T-helper 2 cell treated with Interferon-gamma antibody and Interleukin-4, amounts not matched to agents 5 μg/mL and 100 μg/mL, for 36 hours (primary cell): ENCODE data around the gene YIPF6.
A peak's percentile ranks its signal among the peaks of the same experiment; 100 is the strongest.
"Not testable (repeated sequence)": the region's sequence is repeated elsewhere in the genome, so short reads cannot be mapped to it uniquely, and the experiment has no call there.

ENCODE experiments used
- DNase-seq: peaks from one replicate; pipeline ENCODE4 v3.0.0; 2021; ENCODE audit warnings: low spot score
- H3K27ac Mint-ChIP-seq: one replicate; pipeline ENCODE4 v1.8.0; 2021; ENCODE audit warnings: mild to moderate bottlenecking, mixed read lengths
- H3K27me3 Mint-ChIP-seq: one replicate; pipeline ENCODE4 v1.8.0; 2021; ENCODE audit warnings: low read depth, mixed read lengths
- H3K36me3 Mint-ChIP-seq: one replicate; pipeline ENCODE4 v1.8.0; 2021; ENCODE audit warnings: low read depth, mixed read lengths
- H3K4me1 Mint-ChIP-seq: one replicate; pipeline ENCODE4 v1.8.0; 2021; ENCODE audit warnings: low read depth, mixed read lengths
- H3K4me3 Mint-ChIP-seq: one replicate; pipeline ENCODE4 v1.8.0; 2022; ENCODE audit warnings: mild to moderate bottlenecking, moderate library complexity, mixed read lengths
- H3K9me3 Mint-ChIP-seq: one replicate; pipeline ENCODE4 v1.8.0; 2021; ENCODE audit warnings: mixed read lengths

YIPF6 gene

GRCh38 chrX:68488657-68489056 is 10.2 kb upstream of the YIPF6 start:
- no peaks in the 10 kb centered on the region for H3K4me1 Mint-ChIP-seq
- no peak overlapping the region for H3K4me3 Mint-ChIP-seq
- H3K36me3 Mint-ChIP-seq = no peaks in the 10 kb centered on the region

GRCh38 chrX:68490644-68491043 is 8.2 kb upstream of the YIPF6 start:
- Mint-ChIP-seq H3K36me3 (no peaks in the 10 kb centered on the region), H3K27me3 (peaks cover 7% of the 10 kb centered on the region), H3K4me1 (no peaks in the 10 kb centered on the region), H3K4me3 (no peak overlapping the region), H3K27ac (no peak overlapping the region), H3K9me3 (no peaks in the 10 kb centered on the region)
- DNase-seq = no peak

More at GRCh38 chrX:68488657-68489056, 10.2 kb upstream of the YIPF6 start:
- Mint-ChIP-seq H3K27ac (no peak overlapping the region), H3K9me3 (no peaks in the 10 kb centered on the region), H3K27me3 (peaks cover 4% of the 10 kb centered on the region)
- no peak for DNase-seq

- Mint-ChIP-seq H3K9me3 (no peaks in the 10 kb centered on the region), H3K36me3 (no peaks in the 10 kb centered on the region), H3K27me3 (peaks cover 5% of the 10 kb centered on the region), H3K27ac (no peak overlapping the region), H3K4me3 (no peak overlapping the region), H3K4me1 (no peaks in the 10 kb centered on the region)
- DNase-seq = no peak
These were observed 6.3 kb upstream of the YIPF6 start for GRCh38 chrX:68492583-68492982.

- not testable (repeated sequence) for H3K4me3 Mint-ChIP-seq, H3K4me1 Mint-ChIP-seq, H3K27ac Mint-ChIP-seq, H3K36me3 Mint-ChIP-seq, H3K9me3 Mint-ChIP-seq, H3K27me3 Mint-ChIP-seq, DNase-seq
These were observed 5.1 kb upstream of the YIPF6 start for GRCh38 chrX:68493776-68494175.

GRCh38 chrX:68498044-68498507 is 775 bp upstream of the YIPF6 start:
- Mint-ChIP-seq H3K4me1 (peaks cover 8% of the 10 kb centered on the region), H3K36me3 (peaks cover 6% of the 10 kb centered on the region), H3K27ac (peak overlapping the region; percentile 99), H3K4me3 (peak overlapping the region; percentile 97), H3K9me3 (no peaks in the 10 kb centered on the region), H3K27me3 (peaks cover 2% of the 10 kb centered on the region)
- DNase-seq = no peak

- no peaks in the 10 kb centered on the region for H3K9me3 Mint-ChIP-seq
- peak overlapping the region; percentile 99 for H3K27ac Mint-ChIP-seq
- H3K4me1 Mint-ChIP-seq = peaks cover 8% of the 10 kb centered on the region
- H3K4me3 Mint-ChIP-seq = peak overlapping the region; percentile 97
- H3K27me3 Mint-ChIP-seq = no peaks in the 10 kb centered on the region
- DNase-seq = no peak
- peaks cover 7% of the 10 kb centered on the region for H3K36me3 Mint-ChIP-seq
These were observed 973 bp downstream of the YIPF6 start for GRCh38 chrX:68499543-68500504.

GRCh38 chrX:68503836-68504636 is 5.2 kb downstream of the YIPF6 start:
- Mint-ChIP-seq H3K4me1 (peaks cover 9% of the 10 kb centered on the region), H3K36me3 (peaks cover 7% of the 10 kb centered on the region), H3K4me3 (no peak overlapping the region), H3K27ac (peak overlapping the region; percentile 10), H3K27me3 (no peaks in the 10 kb centered on the region), H3K9me3 (no peaks in the 10 kb centered on the region)
- DNase-seq = peak; percentile 72

- no peak overlapping the region for H3K27ac Mint-ChIP-seq
- no peaks in the 10 kb centered on the region for H3K9me3 Mint-ChIP-seq
- no peak overlapping the region for H3K4me3 Mint-ChIP-seq
- DNase-seq = no peak
- H3K27me3 Mint-ChIP-seq = no peaks in the 10 kb centered on the region
- peaks cover 13% of the 10 kb centered on the region for H3K36me3 Mint-ChIP-seq
- H3K4me1 Mint-ChIP-seq = peaks cover 7% of the 10 kb centered on the region
These were observed 7.8 kb downstream of the YIPF6 start for GRCh38 chrX:68506649-68507048.

GRCh38 chrX:68508799-68509198 is 9.9 kb downstream of the YIPF6 start:
- peaks cover 6% of the 10 kb centered on the region for H3K36me3 Mint-ChIP-seq
- no peak for DNase-seq
- peaks cover 4% of the 10 kb centered on the region for H3K4me1 Mint-ChIP-seq
- H3K9me3 Mint-ChIP-seq = no peaks in the 10 kb centered on the region
- H3K27ac Mint-ChIP-seq = peak overlapping the region; percentile 65
- H3K4me3 Mint-ChIP-seq = no peak overlapping the region
- no peaks in the 10 kb centered on the region for H3K27me3 Mint-ChIP-seq

- Mint-ChIP-seq H3K36me3 (peaks cover 8% of the 10 kb centered on the region), H3K4me1 (peaks cover 2% of the 10 kb centered on the region), H3K4me3 (no peak overlapping the region), H3K27me3 (no peaks in the 10 kb centered on the region), H3K27ac (no peak overlapping the region), H3K9me3 (no peaks in the 10 kb centered on the region)
- no peak for DNase-seq
These were observed 12.4 kb downstream of the YIPF6 start for GRCh38 chrX:68511255-68511654.

- peaks cover 60% of the 10 kb centered on the region for H3K36me3 Mint-ChIP-seq
- DNase-seq, H3K4me1 Mint-ChIP-seq: not testable (repeated sequence)
These were observed 25.8 kb downstream of the YIPF6 start for GRCh38 chrX:68524680-68525079.

GRCh38 chrX:68532831-68533533 is 34.1 kb downstream of the YIPF6 start:
- DNase-seq = no peak
- no peaks in the 10 kb centered on the region for H3K4me1 Mint-ChIP-seq
- no peak overlapping the region for H3K4me3 Mint-ChIP-seq
- H3K27ac Mint-ChIP-seq = no peak overlapping the region
- H3K27me3 Mint-ChIP-seq = no peaks in the 10 kb centered on the region
- H3K9me3 Mint-ChIP-seq = no peaks in the 10 kb centered on the region
- H3K36me3 Mint-ChIP-seq = peaks cover 20% of the 10 kb centered on the region

More at GRCh38 chrX:68524680-68525079, 25.8 kb downstream of the YIPF6 start:
- H3K27me3 Mint-ChIP-seq, H3K9me3 Mint-ChIP-seq, H3K4me3 Mint-ChIP-seq, H3K27ac Mint-ChIP-seq: not testable (repeated sequence)

GRCh38 chrX:68533656-68534055 is 34.8 kb downstream of the YIPF6 start:
- Mint-ChIP-seq H3K27me3 (no peaks in the 10 kb centered on the region), H3K36me3 (peaks cover 13% of the 10 kb centered on the region), H3K4me1 (no peaks in the 10 kb centered on the region), H3K4me3 (no peak overlapping the region), H3K9me3 (no peaks in the 10 kb centered on the region), H3K27ac (no peak overlapping the region)
- no peak for DNase-seq
